Dendritic cell treated with granulocyte-macrophage colony-stimulating factor and Interleukin-4, amounts not matched to agents 40 ng/mL and 50 ng/mL, for 4 days (primary cell): ENCODE measurements around the gene TCHH.

ENCODE experiments used
- H3K27ac Mint-ChIP-seq: one replicate; pipeline ENCODE4 v1.8.0; 2022; ENCODE audit warnings: mild to moderate bottlenecking, mixed read lengths
- H3K27me3 Mint-ChIP-seq: one replicate; pipeline ENCODE4 v1.8.0; 2022; ENCODE audit warnings: mild to moderate bottlenecking, mixed read lengths
- H3K36me3 Mint-ChIP-seq: one replicate; pipeline ENCODE4 v1.8.0; 2022; ENCODE audit warnings: low read depth, mixed read lengths
- H3K4me1 Mint-ChIP-seq: one replicate; pipeline ENCODE4 v1.8.0; 2022; ENCODE audit warnings: low read depth, mixed read lengths
- H3K4me3 Mint-ChIP-seq: one replicate; pipeline ENCODE4 v1.8.0; 2022; ENCODE audit warnings: mild to moderate bottlenecking, moderate library complexity, mixed read lengths
- H3K9me3 Mint-ChIP-seq: one replicate; pipeline ENCODE4 v1.8.0; 2022; ENCODE audit warnings: mixed read lengths
- intact Hi-C: fragments of 100-400 bp; cut with micrococcal nuclease; formaldehyde crosslinking; loops from one replicate; pipeline ENCODE4 v1.15.0; 2022

Gene TCHH

DNA sequence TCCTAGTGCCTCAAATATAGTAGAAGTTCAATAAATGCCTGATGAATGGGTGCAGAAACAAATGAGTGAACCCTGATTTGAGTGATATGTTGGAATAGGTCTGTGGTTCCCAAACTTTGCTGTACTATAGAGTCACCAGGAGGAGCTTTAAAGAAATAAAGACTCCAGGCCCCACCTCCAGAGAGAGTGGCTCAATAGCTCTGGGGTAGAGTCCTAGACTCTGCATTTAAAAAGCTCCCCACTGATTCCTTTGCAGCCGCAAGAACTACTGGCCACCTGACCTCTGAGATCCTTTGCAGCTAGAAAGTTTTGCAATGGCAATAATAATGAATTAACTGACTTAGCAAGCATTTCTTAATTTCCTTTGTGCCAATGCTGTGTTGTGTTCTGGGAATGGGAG is 47.3 kb downstream of the TCHH start:
- H3K9me3 Mint-ChIP-seq: peaks cover 7% of the 10 kb centered on the region
- peaks cover 38% of the 10 kb centered on the region for H3K27me3 Mint-ChIP-seq
- intact Hi-C loops: no loop called here
- no peak overlapping the region for H3K27ac Mint-ChIP-seq
- no peaks in the 10 kb centered on the region for H3K36me3 Mint-ChIP-seq
- peaks cover 11% of the 10 kb centered on the region for H3K4me1 Mint-ChIP-seq
- no peak overlapping the region for H3K4me3 Mint-ChIP-seq

DNA sequence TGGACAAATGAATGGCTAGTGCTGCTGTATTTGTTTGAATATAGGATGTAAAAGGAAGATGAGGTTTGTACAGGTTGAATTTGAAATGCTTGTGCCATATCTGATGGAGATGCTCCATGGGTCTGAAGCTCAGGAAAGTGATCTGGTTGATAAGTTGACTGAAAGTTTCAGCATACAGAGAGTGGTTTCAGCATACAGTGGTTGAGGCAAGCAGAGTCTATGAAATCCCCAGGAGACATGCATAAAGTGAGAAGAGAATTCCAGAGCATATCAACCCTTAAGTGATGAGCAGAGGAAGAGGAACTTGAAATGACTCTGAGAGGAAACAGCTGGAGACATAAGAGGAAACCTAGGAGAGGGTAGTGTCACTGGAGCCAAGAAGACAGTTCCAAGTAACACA is 48.1 kb downstream of the TCHH start:
- H3K4me1 Mint-ChIP-seq: peaks cover 11% of the 10 kb centered on the region
- peaks cover 7% of the 10 kb centered on the region for H3K9me3 Mint-ChIP-seq
- H3K4me3 Mint-ChIP-seq: no peak overlapping the region
- H3K36me3 Mint-ChIP-seq: no peaks in the 10 kb centered on the region
- H3K27ac Mint-ChIP-seq: no peak overlapping the region
- H3K27me3 Mint-ChIP-seq: peaks cover 30% of the 10 kb centered on the region
- intact Hi-C loops: no loop called here

DNA sequence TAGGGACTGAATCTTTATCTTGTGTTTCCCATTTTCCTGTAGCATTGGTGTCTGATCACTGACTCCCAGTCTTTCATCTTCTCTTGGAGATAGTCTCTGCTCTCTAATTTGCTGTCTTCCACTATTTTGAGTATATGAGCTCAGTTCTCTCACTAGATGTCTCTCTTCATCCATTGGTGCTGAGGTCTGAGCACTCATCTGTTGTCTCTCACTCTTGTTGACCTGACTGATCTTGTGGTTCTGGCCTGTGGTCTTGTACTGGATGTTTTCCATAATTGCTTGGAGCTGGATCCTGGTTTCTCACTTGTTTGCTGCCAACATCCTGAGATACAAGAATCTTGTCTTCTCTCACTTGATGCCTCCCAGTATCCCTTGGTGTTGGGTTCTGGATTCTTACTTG is 53.3 kb downstream of the TCHH start:
- H3K4me3 Mint-ChIP-seq: no peak overlapping the region
- peaks cover 4% of the 10 kb centered on the region for H3K4me1 Mint-ChIP-seq
- no peaks in the 10 kb centered on the region for H3K36me3 Mint-ChIP-seq
- no peak overlapping the region for H3K27ac Mint-ChIP-seq
- intact Hi-C loops: loop anchor here (5.0 kb wide), 1 partner anchor 60 kb away; no protein-coding TSS in a partner anchor
- H3K9me3 Mint-ChIP-seq: peaks cover 7% of the 10 kb centered on the region
- H3K27me3 Mint-ChIP-seq: peaks cover 24% of the 10 kb centered on the region
